Measurements from ENCODE around the gene RCVRN. TPM values are rescaled to one million over a fixed set of nuclear protein-coding genes. Genes with fewer than 3 reads are reported as not detected.

The RCVRN gene
- not detected for total RNA-seq

GRCh38 chr17:9905078-9905415, at the start of gene RCVRN:
TSS of gene RCVRN (minus strand) at chr17:9905271. CDS start at chr17:9905180, 91 bp downstream.
- intact Hi-C loops (cut with DNase I; ENCODE audit: low total_unique reads) (no loop called here), in situ Hi-C loops (cut with MboI; ENCODE audit: low pct_ligation_motif_present in 1 of 4, low pct_unique_long_range_greater_than_20kb in 1 of 4, low sequenced_read_pairs in 3 of 4) (loop anchor here in 1 of 4 donors (25.0 kb wide), 1 partner anchor 707 kb away; no protein-coding TSS in a partner anchor)
- Histone ChIP-seq H3K36me3 (no peaks in the 10 kb centered on the region), H3K4me3 (no peak within 1 kb of the TSS), H3K27me3 (no peaks in the 10 kb centered on the region), H3K4me1 (peaks cover 0 to 3% (median 0%) of the 10 kb centered on the region in 4 donors), H3K27ac (no peak within 1 kb of the TSS), H3K9me3 (no peaks in the 10 kb centered on the region)
- no peak for DNase-seq
- 90% methylated on average over 10 of the region's 11 CpGs; no CpG with 5 or more reads in 1 of the 2 donors for WGBS, 2 donors (ENCODE audit: low coverage in 1 of 2)
- TF ChIP-seq POLR2A (IDR thresholded peaks at IDR 0.05) (no peak), CTCF (IDR thresholded peaks at IDR 0.05) (no peak), EP300 (IDR thresholded peaks at IDR 0.05; ENCODE audit: low read depth) (no peak), POLR2AphosphoS5 (IDR thresholded peaks at IDR 0.05) (no peak)

- Histone ChIP-seq H3K27ac (no peak overlapping the region), H3K4me1 (no peaks in the 10 kb centered on the region), H3K9me3 (no peaks in the 10 kb centered on the region), H3K27me3 (no peaks in the 10 kb centered on the region), H3K36me3 (no peaks in the 10 kb centered on the region), H3K4me3 (no peak overlapping the region)
- in situ Hi-C loops (cut with MboI; ENCODE audit: low pct_ligation_motif_present in 1 of 4, low pct_unique_long_range_greater_than_20kb in 1 of 4, low sequenced_read_pairs in 3 of 4) (loop anchor here in 1 of 4 donors (25.0 kb wide), 1 partner anchor 259 kb away; no protein-coding TSS in a partner anchor), intact Hi-C loops (cut with DNase I; ENCODE audit: low total_unique reads) (no loop called here)
- TF ChIP-seq EP300 (IDR thresholded peaks at IDR 0.05; ENCODE audit: low read depth) (no peak), CTCF (IDR thresholded peaks at IDR 0.05) (no peak), POLR2AphosphoS5 (IDR thresholded peaks at IDR 0.05) (no peak), POLR2A (IDR thresholded peaks at IDR 0.05) (no peak)
- no peak for DNase-seq
- 31 to 79% methylated on average over 6 to 10 of the region's 10 CpGs for WGBS, 2 donors (ENCODE audit: low coverage in 1 of 2)
Observed at GRCh38 chr17:9953492-9953891, 48.4 kb upstream of the RCVRN start.

- intact Hi-C loops (cut with DNase I; ENCODE audit: low total_unique reads) (no loop called here), in situ Hi-C loops (cut with MboI; ENCODE audit: low pct_ligation_motif_present in 1 of 4, low pct_unique_long_range_greater_than_20kb in 1 of 4, low sequenced_read_pairs in 3 of 4) (loop anchor here in 1 of 4 donors (25.0 kb wide), 1 partner anchor 260 kb away; no protein-coding TSS in a partner anchor)
- H3K36me3 ChIP-seq, result no peaks in the 10 kb centered on the region
- TF ChIP-seq POLR2A (IDR thresholded peaks at IDR 0.05) (no peak), CTCF (IDR thresholded peaks at IDR 0.05) (no peak), POLR2AphosphoS5 (IDR thresholded peaks at IDR 0.05) (no peak), EP300 (IDR thresholded peaks at IDR 0.05; ENCODE audit: low read depth) (no peak)
- no peaks in the 10 kb centered on the region for H3K4me1 ChIP-seq
- WGBS, 2 donors (ENCODE audit: low coverage in 1 of 2), result 68% methylated on average over 5 of the region's 5 CpGs; no CpG with 5 or more reads in 1 of the 2 donors
- H3K27me3 ChIP-seq, result no peaks in the 10 kb centered on the region
- no peaks in the 10 kb centered on the region for H3K9me3 ChIP-seq
- no peak overlapping the region for H3K4me3 ChIP-seq
- DNase-seq, result no peak
- no peak overlapping the region for H3K27ac ChIP-seq
Observed at GRCh38 chr17:9951803-9952202, 46.7 kb upstream of the RCVRN start.

GRCh38 chr17:9948928-9949327, 43.9 kb upstream of the RCVRN start:
- Histone ChIP-seq H3K9me3 (no peaks in the 10 kb centered on the region), H3K4me1 (no peaks in the 10 kb centered on the region), H3K36me3 (no peaks in the 10 kb centered on the region), H3K4me3 (no peak overlapping the region), H3K27me3 (no peaks in the 10 kb centered on the region), H3K27ac (no peak overlapping the region)
- in situ Hi-C loops (cut with MboI; ENCODE audit: low pct_ligation_motif_present in 1 of 4, low pct_unique_long_range_greater_than_20kb in 1 of 4, low sequenced_read_pairs in 3 of 4) (no loop called here), intact Hi-C loops (cut with DNase I; ENCODE audit: low total_unique reads) (no loop called here)
- DNase-seq, result no peak
- no peak for TF ChIP-seq EP300 (IDR thresholded peaks at IDR 0.05; ENCODE audit: low read depth)
- TF ChIP-seq POLR2A (IDR thresholded peaks at IDR 0.05), result no peak
- no peak for TF ChIP-seq CTCF (IDR thresholded peaks at IDR 0.05)
- no peak for TF ChIP-seq POLR2AphosphoS5 (IDR thresholded peaks at IDR 0.05)
- 73% methylated on average over 10 of the region's 10 CpGs; no CpG with 5 or more reads in 1 of the 2 donors for WGBS, 2 donors (ENCODE audit: low coverage in 1 of 2)

All from transverse colon (tissue), 4 donors.